CD14-positive monocyte (primary cell): ENCODE data around the gene ARSK. TPM values are rescaled to one million over a fixed set of nuclear protein-coding genes. Genes with fewer than 3 reads are reported as not detected.

Source experiments
- DNase-seq, 3 donors: peaks; one replicate each; pipeline ENCODE4 v3.0.0-alpha.2; 2011 to 2022
- H2AFZ ChIP-seq: 2 replicates; pipeline ENCODE4 v1.6.0; 2012; ENCODE audit warnings: mild to moderate bottlenecking, low read depth, low read length, inconsistent platforms; ENCODE audit not compliant: insufficient read depth, poor library complexity, severe bottlenecking
- H3K27ac ChIP-seq, 2 donors: 1 replicate in 1 of 2; 2 replicates in 1 of 2; pipeline ENCODE4 v1.5.1; 2012 to 2013; ENCODE audit warnings: low read length in 2 of 2, control low read depth in 1 of 2, inconsistent platforms in 1 of 2, low read depth in 1 of 2, mild to moderate bottlenecking in 1 of 2
- H3K27me3 ChIP-seq, 2 donors: one replicate each; pipeline versions ENCODE4 v1.6.0 to v1.6.1; 2011 to 2013; ENCODE audit warnings: low read length in 2 of 2; ENCODE audit not compliant: control insufficient read depth in 2 of 2, insufficient read depth in 2 of 2
- H3K36me3 ChIP-seq, 2 donors: replicated peaks in 1 of 2; 1 replicate in 1 of 2; 2 replicates in 1 of 2; pipeline versions ENCODE4 v1.5.1 to v1.6.1; 2012 to 2013; ENCODE audit warnings: low read length in 2 of 2, control low read depth in 1 of 2, inconsistent platforms in 1 of 2, mild to moderate bottlenecking in 1 of 2; ENCODE audit not compliant: insufficient read depth in 2 of 2, control insufficient read depth in 1 of 2
- H3K4me1 ChIP-seq, 2 donors: 1 replicate in 1 of 2; 2 replicates in 1 of 2; pipeline versions ENCODE4 v1.5.1 to v1.6.1; 2012 to 2013; ENCODE audit warnings: low read length in 2 of 2, control low read depth in 1 of 2, inconsistent platforms in 1 of 2, mild to moderate bottlenecking in 1 of 2, moderate library complexity in 1 of 2; ENCODE audit not compliant: insufficient read depth in 2 of 2, control insufficient read depth in 1 of 2
- H3K4me2 ChIP-seq: replicated peaks from 2 replicates; pipeline ENCODE3; 2012; ENCODE audit warnings: low read length, moderate library complexity, mild to moderate bottlenecking; ENCODE audit not compliant: poor library complexity, severe bottlenecking; ENCODE audit errors: extremely low read depth
- H3K4me3 ChIP-seq, 3 experiments: fragments of 200-600 bp in 1 of 3; sonication (generic) in 1 of 3; replicated peaks in 1 of 3; 1 replicate in 2 of 3; 2 replicates in 1 of 3; pipeline ENCODE4 v1.5.1; 2011 to 2013; ENCODE audit warnings: low read length in 3 of 3, mild to moderate bottlenecking in 3 of 3, control low read depth in 2 of 3, low read depth in 2 of 3, inconsistent platforms in 1 of 3, moderate library complexity in 1 of 3
- H3K79me2 ChIP-seq: 2 replicates; pipeline ENCODE4 v1.6.0; 2012; ENCODE audit warnings: mild to moderate bottlenecking, control low read depth, inconsistent platforms, low read length, moderate library complexity; ENCODE audit not compliant: insufficient read depth
- H3K9ac ChIP-seq: 2 replicates; pipeline ENCODE4 v1.6.0; 2017; ENCODE audit warnings: low read length, mild to moderate bottlenecking; ENCODE audit not compliant: insufficient read depth, poor library complexity, severe bottlenecking
- H3K9me3 ChIP-seq, 2 donors: replicated peaks in 1 of 2; 1 replicate in 1 of 2; 2 replicates in 1 of 2; pipeline versions ENCODE4 v1.5.1 to v1.6.1; 2012 to 2013; ENCODE audit warnings: low read length in 2 of 2, control low read depth in 1 of 2; ENCODE audit not compliant: control insufficient read depth in 1 of 2, insufficient read depth in 1 of 2
- H4K20me1 ChIP-seq: 2 replicates; pipeline ENCODE4 v1.6.0; 2012; ENCODE audit warnings: mild to moderate bottlenecking, low read length, control low read depth, moderate library complexity; ENCODE audit not compliant: insufficient read depth
- H3K27ac Mint-ChIP-seq, 7 donors: one replicate each; pipeline ENCODE4 v1.8.0; 2020; ENCODE audit warnings: mild to moderate bottlenecking in 7 of 7, mixed read lengths in 7 of 7, moderate library complexity in 6 of 7, inconsistent platforms in 2 of 7
- H3K27me3 Mint-ChIP-seq, 3 donors: one replicate each; pipeline ENCODE4 v1.8.0; 2021 to 2022; ENCODE audit warnings: low read depth in 3 of 3, mild to moderate bottlenecking in 3 of 3, mixed read lengths in 3 of 3, moderate library complexity in 3 of 3, inconsistent platforms in 1 of 3
- H3K36me3 Mint-ChIP-seq, 2 donors: one replicate each; pipeline ENCODE4 v1.8.0; 2020; ENCODE audit warnings: mixed read lengths in 2 of 2, inconsistent platforms in 1 of 2, mild to moderate bottlenecking in 1 of 2
- H3K4me1 Mint-ChIP-seq: one replicate; pipeline ENCODE4 v1.8.0; 2020; ENCODE audit warnings: mild to moderate bottlenecking, mixed read lengths
- H3K4me3 Mint-ChIP-seq, 2 donors: one replicate each; pipeline ENCODE4 v1.8.0; 2020; ENCODE audit warnings: mild to moderate bottlenecking in 2 of 2, mixed read lengths in 2 of 2, moderate library complexity in 1 of 2
- H3K9me3 Mint-ChIP-seq, 7 donors: one replicate each; pipeline ENCODE4 v1.8.0; 2020 to 2022; ENCODE audit warnings: mixed read lengths in 7 of 7, mild to moderate bottlenecking in 6 of 7, moderate library complexity in 6 of 7, inconsistent platforms in 2 of 7
- CTCF ChIP-seq: fragments of 200-600 bp; IDR thresholded peaks from one replicate; pipeline ENCODE4 v1.8.0; 2022; ENCODE audit warnings: antibody characterized with exemption, mild to moderate bottlenecking
- WGBS: methylation state at CpG from one replicate; pipeline ENCODE4 v1.1.5; 2013; ENCODE audit warnings: missing lambda C conversion rate; ENCODE audit not compliant: insufficient coverage; 5-methylcytosine and 5-hydroxymethylcytosine counted together
- intact Hi-C, 2 donors: fragments of 100-400 bp; cut with micrococcal nuclease; formaldehyde crosslinking; loops; one replicate each; pipeline versions ENCODE4 v1.15.0 to v1.15.1; 2023
- polyA plus RNA-seq, 3 donors: library from polyadenylated mRNA; depleted of rRNA in 1 of 3; unstranded in 2 of 3; stranded (reverse) in 1 of 3; fragments of 300-500 nt in 2 of 3; fragments of >200 nt in 1 of 3; fragmentation: Illumina TruSeq in 2 of 3; gene quantifications; 1 replicate in 2 of 3; 2 replicates in 1 of 3; pipeline ENCODE4 v1.2.3, GENCODE V29; 2012 to 2021

Gene ARSK
- polyA plus RNA-seq, 3 donors: 0.67 to 1.3 (median 1.3) TPM

- H3K4me3 ChIP-seq: no peak overlapping the region
- no peaks in the 10 kb centered on the region for H4K20me1 ChIP-seq
- Mint-ChIP-seq H3K36me3 (peaks cover 2 to 3% of the 10 kb centered on the region in 2 donors), H3K27ac (no peak overlapping the region), H3K4me3 (no peak overlapping the region), H3K27me3 (no peaks in the 10 kb centered on the region), H3K9me3 (peaks cover 0 to 3% (median 0%) of the 10 kb centered on the region in 7 donors), H3K4me1 (no peaks in the 10 kb centered on the region)
- H3K79me2 ChIP-seq: no peaks in the 10 kb centered on the region
- WGBS: no CpG with 5 or more reads among the region's 2 CpGs
- no peak overlapping the region for H3K4me2 ChIP-seq
- H3K27ac ChIP-seq: no peak overlapping the region
- no peak for DNase-seq
- H3K36me3 ChIP-seq: no peaks in the 10 kb centered on the region
- TF ChIP-seq CTCF: no peak
- no peaks in the 10 kb centered on the region for H3K9me3 ChIP-seq
- no peaks in the 10 kb centered on the region for H3K27me3 ChIP-seq
- intact Hi-C loops: no loop called here
- no peak overlapping the region for H2AFZ ChIP-seq
- no peak overlapping the region for H3K9ac ChIP-seq
- H3K4me1 ChIP-seq: no peaks in the 10 kb centered on the region
These were observed 26.7 kb downstream of the ARSK start for GRCh38 chr5:95581576-95581975.

GRCh38 chr5:95583992-95584391 lies 29.1 kb downstream of the ARSK start:
- no CpG with 5 or more reads among the region's 1 CpG for WGBS
- no peak for TF ChIP-seq CTCF
- H3K79me2 ChIP-seq: no peaks in the 10 kb centered on the region
- no peaks in the 10 kb centered on the region for H3K4me1 ChIP-seq
- Mint-ChIP-seq H3K4me3 (no peak overlapping the region), H3K4me1 (no peaks in the 10 kb centered on the region), H3K9me3 (peaks cover 0 to 5% (median 0%) of the 10 kb centered on the region in 7 donors), H3K27ac (no peak overlapping the region), H3K36me3 (peaks cover 0 to 3% of the 10 kb centered on the region in 2 donors), H3K27me3 (no peaks in the 10 kb centered on the region)
- no peak overlapping the region for H3K4me2 ChIP-seq
- H3K36me3 ChIP-seq: no peaks in the 10 kb centered on the region
- H3K27me3 ChIP-seq: no peaks in the 10 kb centered on the region
- H3K4me3 ChIP-seq: no peak overlapping the region
- no peak overlapping the region for H3K9ac ChIP-seq
- H4K20me1 ChIP-seq: no peaks in the 10 kb centered on the region
- no peak for DNase-seq
- no peak overlapping the region for H2AFZ ChIP-seq
- no peak overlapping the region for H3K27ac ChIP-seq
- H3K9me3 ChIP-seq: no peaks in the 10 kb centered on the region
- intact Hi-C loops: no loop called here
